Stromal cell of bone marrow (primary cell): ENCODE measurements around the gene P3R3URF.

ENCODE experiments used
- DNase-seq: peaks from one replicate; pipeline ENCODE4 v3.0.0-alpha.2; 2012; ENCODE audit warnings: low read depth

The P3R3URF gene

DNA sequence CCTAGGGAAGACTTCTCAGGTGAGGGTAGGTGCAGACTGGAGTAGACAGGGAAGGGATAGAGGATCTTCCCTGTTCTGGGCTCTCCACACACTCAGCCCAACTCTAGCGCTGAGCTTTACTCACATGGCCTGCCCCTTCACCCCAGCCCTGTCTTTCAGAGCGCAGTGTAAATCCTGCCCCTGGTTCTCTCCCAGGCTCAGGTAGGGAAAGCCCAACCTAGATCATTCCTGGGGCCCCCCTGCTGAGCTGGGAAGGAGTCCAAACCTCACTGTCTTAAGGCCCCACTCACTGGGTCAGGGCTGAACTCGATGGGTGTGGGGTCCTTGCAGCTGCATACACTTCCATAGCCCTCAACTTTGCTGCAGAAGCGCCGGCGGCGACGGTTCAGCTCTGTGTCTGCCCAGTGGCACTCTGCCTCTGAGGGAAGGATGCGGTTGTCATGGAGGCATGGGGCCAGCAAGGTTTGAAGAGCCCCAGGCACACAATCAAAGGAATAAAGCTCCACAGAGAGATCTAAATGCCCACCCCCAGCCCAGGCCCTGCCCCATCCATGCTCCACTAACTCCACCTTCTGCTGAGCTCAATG is 17.8 kb upstream of the P3R3URF start:
- DNase-seq, result no peak

DNA sequence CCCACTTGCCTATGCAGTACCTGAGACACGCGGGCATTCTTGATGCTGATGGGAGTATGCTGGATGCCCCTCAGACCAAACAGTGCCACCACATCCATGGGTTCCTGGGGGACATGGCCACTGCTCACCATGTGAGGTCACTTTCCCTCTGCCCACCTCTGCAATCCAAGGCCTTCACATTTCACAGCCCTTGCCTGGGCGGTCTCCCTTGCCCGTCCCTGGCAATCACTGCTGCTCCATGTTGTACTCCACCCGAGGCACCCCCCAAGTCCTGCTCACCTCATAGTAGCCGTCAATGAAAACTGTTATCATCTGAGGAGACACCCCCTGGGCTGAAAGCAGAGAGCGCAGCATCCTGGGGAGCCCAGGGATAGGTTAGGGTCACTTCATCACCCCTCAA is 17.0 kb upstream of the P3R3URF start:
- DNase-seq, result no peak

DNA sequence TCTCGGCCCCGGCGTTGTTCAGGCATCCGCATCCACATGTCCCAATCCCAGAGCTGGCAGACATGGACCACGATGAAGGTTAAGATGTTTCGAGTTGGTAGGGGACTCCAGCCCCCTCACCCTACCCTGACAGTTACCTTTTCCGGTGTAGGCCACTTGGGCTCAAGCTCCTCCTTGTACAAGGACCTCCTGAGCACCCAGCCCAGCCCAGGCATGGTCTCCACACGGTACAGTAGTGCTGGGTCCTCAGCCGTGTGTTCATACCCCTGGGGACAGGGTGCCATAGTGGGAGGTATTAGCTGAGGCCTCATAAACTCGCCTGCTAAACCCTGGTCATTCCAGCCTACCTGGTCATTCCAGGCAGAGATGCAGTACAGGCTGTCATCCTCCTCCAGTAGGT is 15.9 kb upstream of the P3R3URF start:
- no peak for DNase-seq

DNA sequence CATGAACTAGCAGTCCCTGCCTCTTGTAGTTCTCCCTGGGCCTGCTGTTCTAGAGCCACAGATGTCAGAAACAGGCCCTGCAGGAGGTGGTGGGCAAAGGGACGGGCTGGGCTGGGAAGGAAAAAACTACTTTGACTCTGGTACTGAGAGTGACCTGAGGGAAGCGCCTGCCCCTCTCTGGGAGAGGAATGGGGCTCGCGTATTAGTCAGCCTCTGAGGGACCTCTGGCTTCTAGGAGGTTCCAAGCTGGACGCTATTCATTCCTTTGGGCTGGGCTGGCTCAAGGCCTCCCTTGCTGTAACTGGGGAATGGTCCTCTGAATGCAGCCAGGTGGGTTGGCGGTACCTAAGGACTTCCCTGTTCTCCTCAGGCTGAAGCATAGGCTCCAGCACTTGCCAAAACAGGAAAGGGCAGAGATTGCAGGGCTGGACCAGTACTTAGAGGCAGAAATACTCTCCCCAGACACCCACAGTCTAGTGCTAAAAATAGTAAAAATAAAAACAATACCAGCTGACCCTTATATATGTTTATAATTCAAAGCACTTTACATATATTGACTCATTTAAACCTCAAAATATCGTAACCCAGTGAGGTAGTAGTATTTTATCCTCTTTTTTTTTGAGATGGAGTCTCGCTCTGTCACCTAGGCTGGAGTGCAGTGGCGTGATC is 14.9 kb upstream of the P3R3URF start:
- no peak for DNase-seq

DNA sequence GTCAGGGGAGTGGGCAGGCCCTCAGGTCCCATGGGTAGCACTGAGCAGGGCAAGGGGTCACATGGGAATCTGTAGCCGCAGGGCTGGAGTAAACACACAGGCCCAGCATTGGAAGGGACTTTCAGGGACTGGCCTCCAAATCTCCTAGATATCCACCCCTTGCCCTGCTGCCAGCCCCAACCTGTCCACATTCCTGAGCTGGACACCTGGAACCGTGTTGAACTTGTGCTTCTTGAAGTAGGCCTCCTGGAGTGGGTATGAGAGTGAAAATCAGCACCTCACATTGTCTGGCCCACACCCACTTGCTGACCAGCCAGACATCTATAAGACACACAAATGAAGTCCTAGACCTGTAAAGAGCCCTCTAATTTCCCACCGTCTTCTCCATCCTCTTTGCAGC is 14.3 kb upstream of the P3R3URF start:
- no peak for DNase-seq

DNA sequence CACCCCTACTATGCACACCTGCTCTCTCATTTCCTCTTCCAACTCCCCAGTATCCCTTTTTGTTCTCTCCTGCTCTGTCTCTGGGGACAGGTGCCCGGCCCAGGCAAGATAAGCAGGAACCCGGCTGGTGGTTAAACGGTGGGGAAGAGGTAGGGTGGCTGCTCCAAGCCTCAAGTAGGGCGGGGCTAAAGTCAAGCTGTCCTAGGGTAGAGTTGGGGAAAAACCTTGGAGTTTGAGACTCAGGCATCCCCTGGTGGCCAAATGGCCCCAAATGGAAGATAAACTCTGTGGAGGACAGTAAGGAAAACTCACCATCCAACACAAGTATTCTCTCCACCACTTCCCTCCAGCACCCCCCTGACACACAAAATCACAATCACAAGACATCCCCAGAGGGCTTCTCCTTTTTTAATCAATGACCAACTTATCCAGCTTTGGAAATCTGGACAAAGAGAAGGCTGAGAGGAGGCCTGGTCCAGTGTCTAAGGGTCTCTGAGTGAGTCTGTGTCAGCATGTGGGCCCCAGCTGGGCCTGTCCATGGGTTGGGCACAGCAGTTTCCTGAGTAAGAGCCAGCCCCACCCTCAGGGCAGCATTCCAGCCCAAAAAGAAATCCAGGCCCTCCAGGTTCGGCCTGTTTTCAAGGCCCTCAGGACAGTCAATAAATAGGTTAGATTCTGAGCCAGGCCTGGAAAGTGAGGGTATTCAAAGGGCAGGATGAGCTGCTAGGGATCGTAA is 12.2 kb upstream of the P3R3URF start:
- no peak for DNase-seq

DNA sequence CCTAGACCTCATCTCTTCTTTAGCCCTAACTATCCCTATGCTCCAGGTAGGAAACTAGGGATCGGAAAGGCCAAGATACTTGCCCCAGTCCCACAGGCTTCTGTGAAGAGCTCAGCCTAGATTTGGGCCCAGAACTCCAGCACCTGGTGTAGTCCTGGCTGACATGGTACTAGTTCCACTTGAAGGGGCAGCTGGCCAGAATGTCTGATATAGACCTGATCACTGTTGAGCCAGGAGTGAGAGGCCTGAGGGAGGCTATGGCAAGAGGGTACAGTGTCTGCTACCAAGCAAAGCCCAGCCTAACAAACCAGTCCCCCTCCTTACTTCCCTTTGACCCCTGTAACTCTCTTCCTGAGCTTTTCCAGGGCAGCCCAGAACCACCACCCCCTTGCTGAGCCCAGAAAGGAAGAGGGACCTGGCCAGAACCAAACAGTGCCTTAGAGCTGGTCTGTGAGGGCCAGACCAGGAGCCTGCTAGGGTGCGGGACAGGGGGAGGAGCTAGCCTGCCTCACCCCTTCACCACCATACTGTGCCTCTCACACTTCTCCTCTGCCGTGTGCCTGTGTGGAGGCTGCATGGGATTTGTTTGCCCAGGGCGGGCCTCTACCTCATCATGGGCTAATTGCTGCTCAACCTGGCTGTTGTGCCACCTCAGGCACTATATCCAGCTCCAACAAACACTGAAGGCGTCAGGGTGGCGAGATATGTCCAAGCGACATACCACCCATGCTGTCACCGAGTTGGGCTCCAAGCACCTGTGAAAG is 11.0 kb upstream of the P3R3URF start:
- no peak for DNase-seq

DNA sequence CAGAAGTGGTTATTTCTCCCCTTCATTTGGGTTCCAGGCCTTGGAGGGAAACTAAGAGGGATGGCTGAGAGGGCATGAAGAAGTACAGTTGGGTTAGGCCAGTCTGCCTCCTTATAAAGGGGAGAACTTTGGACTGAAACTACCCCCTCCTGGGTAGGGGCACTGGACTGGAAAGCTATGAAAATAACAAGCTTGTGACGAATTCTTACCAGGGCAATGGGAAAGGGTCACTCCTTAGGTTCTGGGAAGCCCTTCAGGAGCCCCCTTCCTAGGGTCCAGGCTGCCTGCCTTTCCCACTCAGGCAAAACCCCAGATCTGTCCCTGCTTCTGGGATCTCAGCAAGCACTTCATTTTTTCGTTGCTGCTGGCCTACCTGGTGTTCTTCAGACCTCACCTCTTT is 9.8 kb upstream of the P3R3URF start:
- no peak for DNase-seq

DNA sequence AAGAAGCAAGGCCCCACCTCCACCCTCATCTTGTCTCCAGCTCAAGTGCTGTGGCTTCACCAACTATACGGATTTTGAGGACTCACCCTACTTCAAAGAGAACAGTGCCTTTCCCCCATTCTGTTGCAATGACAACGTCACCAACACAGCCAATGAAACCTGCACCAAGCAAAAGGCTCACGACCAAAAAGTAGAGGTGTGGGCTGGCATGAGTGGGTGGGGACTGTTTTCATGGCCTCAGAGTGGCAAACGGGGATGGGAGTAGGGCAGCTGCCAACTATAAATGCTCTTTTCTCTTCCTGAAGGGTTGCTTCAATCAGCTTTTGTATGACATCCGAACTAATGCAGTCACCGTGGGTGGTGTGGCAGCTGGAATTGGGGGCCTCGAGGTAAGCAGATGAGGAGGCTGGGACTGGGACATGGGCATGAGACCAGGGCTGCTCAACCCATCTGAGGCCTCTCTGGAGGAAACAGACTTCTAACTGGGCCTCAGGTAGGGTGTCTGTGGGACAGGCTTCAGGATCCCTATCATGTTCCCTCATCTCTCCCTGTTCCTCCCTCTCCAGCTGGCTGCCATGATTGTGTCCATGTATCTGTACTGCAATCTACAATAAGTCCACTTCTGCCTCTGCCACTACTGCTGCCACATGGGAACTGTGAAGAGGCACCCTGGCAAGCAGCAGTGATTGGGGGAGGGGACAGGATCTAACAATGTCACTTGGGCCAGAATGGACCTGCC is 8.8 kb upstream of the P3R3URF start:
- no peak for DNase-seq

DNA sequence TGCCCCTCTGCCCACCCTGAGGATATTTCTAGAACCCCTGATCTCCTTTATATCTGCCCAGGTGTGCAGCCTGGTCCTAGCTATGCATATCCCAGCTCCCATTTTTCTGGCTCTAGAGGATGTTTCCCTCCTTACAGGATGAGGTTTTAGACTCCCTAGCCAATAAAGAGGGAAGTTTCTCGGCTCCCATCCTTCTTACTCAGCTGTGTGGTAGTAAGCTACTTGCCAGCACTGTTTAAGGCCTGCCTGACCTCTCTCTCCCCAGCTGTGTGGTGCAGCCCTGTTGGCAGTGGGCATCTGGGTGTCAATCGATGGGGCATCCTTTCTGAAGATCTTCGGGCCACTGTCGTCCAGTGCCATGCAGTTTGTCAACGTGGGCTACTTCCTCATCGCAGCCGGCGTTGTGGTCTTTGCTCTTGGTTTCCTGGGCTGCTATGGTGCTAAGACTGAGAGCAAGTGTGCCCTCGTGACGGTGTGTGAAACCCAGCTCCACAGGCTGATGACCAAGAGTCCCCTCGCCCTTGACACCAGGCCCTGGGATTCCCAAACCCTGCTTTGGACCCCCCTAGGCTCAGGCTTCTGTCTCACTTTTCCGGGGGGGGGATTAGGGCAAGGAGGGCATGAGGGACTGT is 7.8 kb upstream of the P3R3URF start:
- no peak for DNase-seq

DNA sequence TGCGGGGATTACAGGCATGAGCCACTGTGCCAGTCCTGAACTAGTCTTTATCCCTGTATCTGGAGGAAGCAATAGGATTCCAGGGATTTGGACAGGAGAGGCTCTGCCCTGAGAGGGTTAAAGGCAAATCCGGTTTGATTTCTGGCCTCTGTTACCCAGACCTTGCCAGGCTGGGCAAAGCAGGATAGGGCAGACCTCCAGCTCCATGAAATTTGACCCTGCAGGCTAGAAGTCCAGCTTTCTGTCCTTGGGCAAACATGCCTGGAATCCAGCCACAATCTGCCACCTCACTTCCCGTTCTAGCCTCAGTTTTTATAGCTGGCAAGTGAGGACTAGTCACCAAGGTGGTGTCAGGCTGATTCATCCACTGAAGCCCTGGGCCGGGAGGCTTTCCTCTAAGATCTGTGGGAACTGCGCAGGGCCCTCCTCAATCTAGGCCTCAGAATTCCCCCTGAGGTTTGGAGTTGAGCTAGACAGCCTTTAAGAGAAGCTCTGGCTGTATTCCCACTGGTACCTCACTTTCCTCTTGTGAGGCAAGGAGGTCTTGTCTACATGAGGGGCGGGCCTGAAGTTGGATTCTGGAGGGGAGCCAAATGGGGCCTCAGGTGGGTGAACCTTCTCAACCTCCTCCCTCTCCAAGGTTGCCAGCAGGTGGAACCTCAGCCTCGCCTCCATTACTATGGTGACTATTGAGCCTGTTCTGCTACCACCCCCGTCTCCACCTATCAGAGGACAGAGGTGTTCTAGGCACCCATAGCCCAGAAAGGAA is 7.0 kb upstream of the P3R3URF start:
- DNase-seq, result peak; percentile 97

DNA sequence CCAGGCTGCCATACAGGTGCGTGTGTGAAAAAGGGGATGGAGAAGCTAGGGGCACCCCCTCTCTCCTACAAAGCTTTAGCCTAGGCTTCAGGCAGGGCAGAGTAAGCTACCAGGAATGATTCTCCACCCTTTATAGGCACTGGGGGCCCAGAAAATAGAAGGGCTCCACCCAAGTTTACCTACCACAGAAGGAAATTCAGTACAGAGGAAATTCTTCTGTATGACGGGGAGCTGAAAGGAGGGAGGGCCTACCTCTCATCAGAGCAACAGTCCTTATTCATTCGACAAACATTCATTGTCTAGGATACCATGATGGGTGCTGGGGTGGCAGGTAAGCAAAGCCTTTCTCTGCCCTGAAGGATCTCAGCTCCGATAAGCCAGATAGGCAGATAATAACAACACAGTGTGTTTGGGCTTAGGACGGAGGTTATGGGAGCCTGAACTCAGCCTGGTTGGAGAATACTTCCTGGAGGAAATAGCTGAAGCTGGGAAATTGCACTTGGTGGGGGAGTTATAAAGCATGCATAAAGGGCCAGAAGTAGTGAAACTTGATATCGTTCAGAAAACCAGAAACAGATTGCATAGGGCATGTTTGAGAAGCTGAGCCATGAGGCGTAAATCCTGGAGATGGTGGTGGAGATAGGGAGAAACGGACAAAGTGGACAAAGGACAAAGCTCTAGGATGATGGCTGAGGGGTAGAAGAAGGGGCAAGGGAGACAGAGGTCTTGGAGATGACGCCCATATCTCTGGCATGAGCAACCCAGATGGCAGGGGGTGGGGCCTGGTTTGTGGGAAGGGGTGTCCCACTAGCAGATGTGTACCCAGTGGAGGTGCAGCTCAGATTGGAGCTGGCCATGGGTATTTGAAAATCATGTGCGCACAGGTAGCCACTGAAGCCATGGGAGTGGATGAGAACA is 5.3 kb upstream of the P3R3URF start:
- no peak for DNase-seq

DNA sequence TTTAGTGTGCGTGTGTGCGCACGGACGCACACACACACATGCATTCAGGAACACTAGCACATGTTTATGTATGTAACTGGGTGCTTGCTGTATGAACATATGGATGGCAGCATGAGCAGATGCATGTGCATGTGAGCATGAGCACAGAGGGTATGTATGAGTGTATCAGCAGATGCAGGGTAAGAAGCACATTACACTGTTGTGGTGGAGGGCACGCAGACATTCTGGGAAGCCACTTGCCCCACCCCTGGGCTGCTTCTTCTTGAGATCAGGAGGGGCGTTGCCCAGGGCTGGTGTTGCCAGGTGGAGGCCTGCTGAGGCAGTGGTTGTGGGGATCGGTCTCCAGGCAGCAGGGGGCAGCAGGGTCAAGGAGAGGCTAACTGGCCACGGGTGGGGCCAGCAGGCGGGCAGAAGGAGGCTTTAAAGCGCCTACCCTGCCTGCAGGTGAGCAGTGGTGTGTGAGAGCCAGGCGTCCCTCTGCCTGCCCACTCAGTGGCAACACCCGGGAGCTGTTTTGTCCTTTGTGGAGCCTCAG is 3.9 kb upstream of the P3R3URF start:
- DNase-seq, result no peak

DNA sequence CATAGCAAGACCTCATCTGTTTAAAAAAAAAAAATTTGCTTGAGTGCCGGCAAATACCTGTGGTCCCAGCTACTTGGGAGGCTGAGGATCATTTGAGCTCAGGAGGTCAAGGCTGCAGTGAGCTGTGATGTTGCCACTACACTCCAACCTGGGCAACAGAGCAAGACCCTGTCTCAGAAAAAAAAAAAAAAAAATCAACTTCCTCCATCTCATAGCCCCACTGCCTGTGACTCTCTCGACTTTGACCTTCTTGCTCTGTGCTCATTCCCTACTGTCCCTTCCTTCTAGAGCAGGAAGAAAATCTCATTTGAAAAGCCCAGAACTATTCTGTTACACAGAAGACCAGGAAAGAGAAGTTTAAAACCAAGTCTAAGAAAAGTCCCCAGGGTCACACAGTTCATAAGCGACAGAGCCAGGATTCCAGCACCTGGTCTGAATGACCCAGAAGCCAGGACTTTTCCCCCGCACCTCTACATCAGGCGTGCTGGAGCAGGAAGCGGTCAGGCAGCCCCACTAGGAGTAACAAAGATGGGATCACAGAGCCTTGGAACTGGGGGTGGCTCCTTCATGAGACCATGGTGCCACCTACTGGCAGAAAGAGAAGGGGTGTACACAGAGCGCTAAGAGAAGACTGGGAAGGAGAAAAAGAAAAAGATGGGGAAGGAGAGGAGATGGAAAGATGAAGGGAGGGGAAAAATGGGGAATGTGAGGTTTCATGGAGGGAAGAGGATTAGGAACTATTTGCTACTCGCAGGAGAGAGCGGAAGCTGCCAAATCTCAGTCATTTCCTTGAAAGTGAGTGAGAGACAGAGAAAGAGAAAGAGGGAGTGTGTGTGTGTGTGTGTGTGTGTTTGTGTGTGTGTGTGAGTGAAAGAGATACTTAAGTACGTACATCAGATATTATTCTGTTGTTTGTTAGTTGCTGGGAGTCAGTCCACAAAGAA is 3.1 kb upstream of the P3R3URF start:
- DNase-seq, result peak; percentile 82

DNA sequence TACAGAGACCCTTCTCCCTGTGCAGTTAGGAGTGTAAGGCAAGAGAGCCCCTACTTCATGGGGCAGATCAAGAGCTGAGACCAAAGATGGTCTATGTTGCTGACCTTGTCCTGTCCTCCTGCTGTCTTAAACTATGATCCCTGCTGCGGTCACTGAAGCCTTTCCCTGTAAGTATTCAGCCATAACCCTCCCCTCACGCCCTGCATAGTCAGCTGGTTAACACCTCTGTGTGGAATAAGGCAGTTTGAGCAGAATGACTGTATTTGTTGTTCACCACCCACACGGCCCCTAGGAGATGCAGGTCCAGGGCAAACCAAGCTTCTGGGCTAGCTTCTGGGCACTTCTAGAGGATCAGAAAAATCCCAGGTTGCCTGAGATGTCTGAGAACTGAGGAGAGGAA is 1.0 kb downstream of the P3R3URF start:
- DNase-seq, result no peak

DNA sequence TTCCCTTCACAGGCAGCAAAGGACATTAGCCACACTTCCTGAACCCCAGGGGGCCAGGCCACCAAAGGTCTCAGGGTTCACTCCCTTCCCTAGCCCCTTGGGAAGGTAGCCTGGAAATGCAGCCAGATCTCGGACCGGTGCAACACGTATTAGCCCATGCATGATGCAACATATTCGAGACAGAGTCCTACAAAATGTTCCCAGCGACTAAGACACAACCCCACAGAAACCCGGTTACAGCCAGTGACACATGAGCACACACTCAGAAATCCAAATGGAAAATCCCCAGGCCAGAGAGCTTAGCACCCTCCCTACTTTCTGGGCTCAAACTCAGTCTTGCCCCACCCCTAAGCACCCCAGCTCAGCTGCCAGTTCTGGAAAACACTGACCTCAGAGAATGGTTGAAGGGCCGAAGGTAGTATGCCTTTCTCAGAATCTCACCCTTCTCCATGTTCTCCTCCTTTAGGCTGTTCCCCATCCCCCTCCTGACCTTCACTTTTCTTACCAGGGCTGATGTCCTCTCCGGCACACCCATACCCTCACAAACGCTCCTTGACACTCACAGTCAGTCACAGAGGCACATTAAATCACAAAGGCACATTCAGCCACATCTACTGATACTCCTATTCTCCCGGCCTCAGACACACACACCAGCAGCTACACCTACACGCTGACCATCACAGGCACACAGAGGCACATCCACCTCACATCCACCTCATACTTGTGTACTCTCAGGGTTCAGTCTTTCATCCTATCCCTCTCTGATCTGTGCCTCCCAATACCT is 1.6 kb downstream of the P3R3URF start, which contains the start of gene TSPAN1:
Gene TSPAN1, plus strand, starts transcription at position 640 of the 784 bp plus-strand sequence. CDS start 6,021 bp downstream, outside the sequence.
- peak; percentile 65 for DNase-seq

DNA sequence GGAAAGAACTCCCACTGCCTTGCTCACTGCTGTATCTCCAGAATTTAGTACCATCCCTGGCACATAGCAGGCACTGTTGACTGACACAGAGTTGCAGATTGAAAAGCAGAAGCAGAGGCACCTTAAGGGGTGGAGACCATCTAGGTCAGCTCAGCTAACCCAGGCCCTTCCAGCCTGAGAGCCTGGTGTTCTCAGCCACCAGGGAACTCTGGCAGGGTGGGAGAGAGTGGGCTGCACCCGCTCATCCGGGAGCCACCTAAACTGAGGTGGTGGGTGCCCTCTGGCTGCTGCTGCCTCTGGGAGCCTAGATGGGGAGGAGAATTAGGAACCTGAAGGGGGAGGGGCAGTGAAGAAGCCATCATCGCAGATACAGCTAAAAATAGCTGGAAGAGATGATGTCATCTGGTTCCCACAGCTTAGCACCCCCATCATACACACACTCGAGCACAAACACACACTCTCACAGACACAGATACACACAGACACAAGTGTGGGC is 2.9 kb downstream of the P3R3URF start:
- DNase-seq, result no peak
